Duodenal mucosa (tissue), 2 donors: ENCODE measurements around the gene CEP78.

Experiments used
- H3K27ac ChIP-seq: one replicate; pipeline ENCODE4 v1.7.0; 2013; ENCODE audit warnings: low read depth, low read length
- H3K27me3 ChIP-seq, 2 donors: one replicate each; pipeline ENCODE4 v1.7.0; 2013; ENCODE audit warnings: low read length in 2 of 2, control low read depth in 1 of 2; ENCODE audit not compliant: insufficient read depth in 2 of 2, control insufficient read depth in 1 of 2
- H3K36me3 ChIP-seq, 2 donors: one replicate each; pipeline ENCODE4 v1.7.0; 2013; ENCODE audit warnings: low read length in 2 of 2, control low read depth in 1 of 2; ENCODE audit not compliant: insufficient read depth in 2 of 2, control insufficient read depth in 1 of 2
- H3K4me1 ChIP-seq, 2 donors: one replicate each; pipeline ENCODE4 v1.7.0; 2013; ENCODE audit warnings: low read length in 2 of 2, control low read depth in 1 of 2; ENCODE audit not compliant: insufficient read depth in 2 of 2, control insufficient read depth in 1 of 2
- H3K4me3 ChIP-seq, 2 donors: one replicate each; pipeline ENCODE4 v1.7.0; 2013; ENCODE audit warnings: low read length in 2 of 2, low read depth in 1 of 2
- H3K9ac ChIP-seq, 2 donors: one replicate each; pipeline ENCODE4 v1.7.0; 2013; ENCODE audit warnings: low read length in 2 of 2, low read depth in 1 of 2
- H3K9me3 ChIP-seq, 2 donors: one replicate each; pipeline ENCODE4 v1.7.0; 2013; ENCODE audit warnings: low read length in 2 of 2, control low read depth in 1 of 2; ENCODE audit not compliant: control insufficient read depth in 1 of 2

CEP78 gene

GRCh38 chr9:78234810-78235209, 1.1 kb upstream of the CEP78 start:
- Histone ChIP-seq H3K9ac (no peak overlapping the region), H3K27ac (no peak overlapping the region)

GRCh38 chr9:78235256-78235761, 566 bp upstream of the CEP78 start:
- Histone ChIP-seq H3K36me3 (no peaks in the 10 kb centered on the region), H3K9me3 (no peaks in the 10 kb centered on the region), H3K27me3 (no peaks in the 10 kb centered on the region), H3K4me1 (peaks cover 6 to 16% of the 10 kb centered on the region in 2 donors), H3K27ac (peak overlapping the region; percentile 70), H3K4me3 (peak overlapping the region; percentile 89 to 93), H3K9ac (peak overlapping the region; percentile 75 to 85)

More at GRCh38 chr9:78234810-78235209, 1.1 kb upstream of the CEP78 start:
- peaks cover 6 to 16% of the 10 kb centered on the region in 2 donors for H3K4me1 ChIP-seq
- no peaks in the 10 kb centered on the region for H3K27me3 ChIP-seq
- peak overlapping the region; percentile 89 to 93 for H3K4me3 ChIP-seq
- H3K36me3 ChIP-seq = no peaks in the 10 kb centered on the region
- no peaks in the 10 kb centered on the region for H3K9me3 ChIP-seq

- Histone ChIP-seq H3K4me1 (peaks cover 6 to 16% of the 10 kb centered on the region in 2 donors), H3K4me3 (peak overlapping the region; percentile 89 to 93), H3K9ac (peak overlapping the region; percentile 75 to 85), H3K27ac (no peak overlapping the region), H3K36me3 (no peaks in the 10 kb centered on the region), H3K9me3 (no peaks in the 10 kb centered on the region), H3K27me3 (no peaks in the 10 kb centered on the region)
Measured at GRCh38 chr9:78236551-78236910, 656 bp downstream of the CEP78 start.

GRCh38 chr9:78238046-78239038, 2.5 kb downstream of the CEP78 start:
- Histone ChIP-seq H3K4me3 (no peak overlapping the region), H3K27me3 (no peaks in the 10 kb centered on the region), H3K9ac (no peak overlapping the region), H3K36me3 (peaks cover 0 to 2% of the 10 kb centered on the region in 2 donors), H3K27ac (no peak overlapping the region), H3K4me1 (peaks cover 6 to 16% of the 10 kb centered on the region in 2 donors), H3K9me3 (no peaks in the 10 kb centered on the region)

- Histone ChIP-seq H3K27me3 (no peaks in the 10 kb centered on the region), H3K27ac (no peak overlapping the region), H3K9me3 (no peaks in the 10 kb centered on the region), H3K9ac (no peak overlapping the region), H3K4me3 (no peak overlapping the region), H3K36me3 (peaks cover 0 to 3% of the 10 kb centered on the region in 2 donors), H3K4me1 (peaks cover 6 to 16% of the 10 kb centered on the region in 2 donors)
Measured at GRCh38 chr9:78239506-78239905, 3.6 kb downstream of the CEP78 start.

- peaks cover 0 to 5% of the 10 kb centered on the region in 2 donors for H3K36me3 ChIP-seq
- H3K9me3 ChIP-seq = no peaks in the 10 kb centered on the region
- H3K9ac ChIP-seq = no peak overlapping the region
- H3K4me3 ChIP-seq = no peak overlapping the region
- peaks cover 3 to 5% of the 10 kb centered on the region in 2 donors for H3K4me1 ChIP-seq
- H3K27me3 ChIP-seq = no peaks in the 10 kb centered on the region
- no peak overlapping the region for H3K27ac ChIP-seq
Measured at GRCh38 chr9:78242041-78242440, 6.2 kb downstream of the CEP78 start.

GRCh38 chr9:78243130-78243529, 7.3 kb downstream of the CEP78 start:
- H3K36me3 ChIP-seq = peaks cover 0 to 9% of the 10 kb centered on the region in 2 donors
- no peak overlapping the region for H3K9ac ChIP-seq
- no peaks in the 10 kb centered on the region for H3K27me3 ChIP-seq
- no peak overlapping the region for H3K4me3 ChIP-seq
- no peak overlapping the region for H3K27ac ChIP-seq
- H3K4me1 ChIP-seq = no peaks in the 10 kb centered on the region
- H3K9me3 ChIP-seq = no peaks in the 10 kb centered on the region

- H3K9ac ChIP-seq = no peak overlapping the region
- H3K36me3 ChIP-seq = peaks cover 0 to 9% of the 10 kb centered on the region in 2 donors
- no peaks in the 10 kb centered on the region for H3K9me3 ChIP-seq
- H3K27me3 ChIP-seq = no peaks in the 10 kb centered on the region
- H3K27ac ChIP-seq = no peak overlapping the region
- no peaks in the 10 kb centered on the region for H3K4me1 ChIP-seq
- H3K4me3 ChIP-seq = no peak overlapping the region
Measured at GRCh38 chr9:78245401-78245800, 9.5 kb downstream of the CEP78 start.

- Histone ChIP-seq H3K36me3 (peaks cover 0 to 7% of the 10 kb centered on the region in 2 donors), H3K9ac (no peak overlapping the region), H3K27ac (no peak overlapping the region), H3K27me3 (no peaks in the 10 kb centered on the region), H3K4me3 (no peak overlapping the region), H3K9me3 (no peaks in the 10 kb centered on the region), H3K4me1 (no peaks in the 10 kb centered on the region)
Measured at GRCh38 chr9:78248635-78249034, 12.8 kb downstream of the CEP78 start.

GRCh38 chr9:78249542-78249941, 13.7 kb downstream of the CEP78 start:
- Histone ChIP-seq H3K4me3 (no peak overlapping the region), H3K9ac (no peak overlapping the region), H3K36me3 (peaks cover 0 to 11% of the 10 kb centered on the region in 2 donors), H3K9me3 (no peaks in the 10 kb centered on the region), H3K27me3 (no peaks in the 10 kb centered on the region), H3K27ac (no peak overlapping the region), H3K4me1 (no peaks in the 10 kb centered on the region)
